ENCODE measurements around the gene GPR157. TPM values are rescaled to one million over a fixed set of nuclear protein-coding genes. Genes with fewer than 3 reads are reported as not detected.

The GPR157 gene
- total and polyA plus RNA-seq, 8 donors = 0.15 to 16.5 (median 4.5) TPM

GRCh38 chr1:9057851-9058250 lies 71.1 kb downstream of the GPR157 start:
- no peak overlapping the region for H3K27ac ChIP-seq
- H3K4me1 ChIP-seq = peaks cover 0 to 9% (median 4%) of the 10 kb centered on the region in 4 donors
- no peaks in the 10 kb centered on the region for H3K9me3 ChIP-seq
- no peak for DNase-seq
- TF ChIP-seq EP300 (IDR thresholded peaks at IDR 0.05) (no peak), POLR2AphosphoS5 (IDR thresholded peaks at IDR 0.05) (no peak), POLR2A (IDR thresholded peaks at IDR 0.05) (no peak)
- TF ChIP-seq, protein P1, sequence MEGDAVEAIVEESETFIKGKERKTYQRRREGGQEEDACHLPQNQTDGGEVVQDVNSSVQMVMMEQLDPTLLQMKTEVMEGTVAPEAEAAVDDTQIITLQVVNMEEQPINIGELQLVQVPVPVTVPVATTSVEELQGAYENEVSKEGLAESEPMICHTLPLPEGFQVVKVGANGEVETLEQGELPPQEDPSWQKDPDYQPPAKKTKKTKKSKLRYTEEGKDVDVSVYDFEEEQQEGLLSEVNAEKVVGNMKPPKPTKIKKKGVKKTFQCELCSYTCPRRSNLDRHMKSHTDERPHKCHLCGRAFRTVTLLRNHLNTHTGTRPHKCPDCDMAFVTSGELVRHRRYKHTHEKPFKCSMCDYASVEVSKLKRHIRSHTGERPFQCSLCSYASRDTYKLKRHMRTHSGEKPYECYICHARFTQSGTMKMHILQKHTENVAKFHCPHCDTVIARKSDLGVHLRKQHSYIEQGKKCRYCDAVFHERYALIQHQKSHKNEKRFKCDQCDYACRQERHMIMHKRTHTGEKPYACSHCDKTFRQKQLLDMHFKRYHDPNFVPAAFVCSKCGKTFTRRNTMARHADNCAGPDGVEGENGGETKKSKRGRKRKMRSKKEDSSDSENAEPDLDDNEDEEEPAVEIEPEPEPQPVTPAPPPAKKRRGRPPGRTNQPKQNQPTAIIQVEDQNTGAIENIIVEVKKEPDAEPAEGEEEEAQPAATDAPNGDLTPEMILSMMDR (IDR thresholded peaks at IDR 0.05) = no peak
- peaks cover 0 to 4% (median 0%) of the 10 kb centered on the region in 4 donors for H3K36me3 ChIP-seq
- no peaks in the 10 kb centered on the region for H3K27me3 ChIP-seq
- H3K4me3 ChIP-seq = no peak overlapping the region
- 76 to 88% (median 78%) methylated on average over 7 to 10 of the region's 10 CpGs for WGBS, 5 donors
- intact Hi-C loops (cut with DNase I; ENCODE audit: low total_unique reads) = no loop called here

DNA sequence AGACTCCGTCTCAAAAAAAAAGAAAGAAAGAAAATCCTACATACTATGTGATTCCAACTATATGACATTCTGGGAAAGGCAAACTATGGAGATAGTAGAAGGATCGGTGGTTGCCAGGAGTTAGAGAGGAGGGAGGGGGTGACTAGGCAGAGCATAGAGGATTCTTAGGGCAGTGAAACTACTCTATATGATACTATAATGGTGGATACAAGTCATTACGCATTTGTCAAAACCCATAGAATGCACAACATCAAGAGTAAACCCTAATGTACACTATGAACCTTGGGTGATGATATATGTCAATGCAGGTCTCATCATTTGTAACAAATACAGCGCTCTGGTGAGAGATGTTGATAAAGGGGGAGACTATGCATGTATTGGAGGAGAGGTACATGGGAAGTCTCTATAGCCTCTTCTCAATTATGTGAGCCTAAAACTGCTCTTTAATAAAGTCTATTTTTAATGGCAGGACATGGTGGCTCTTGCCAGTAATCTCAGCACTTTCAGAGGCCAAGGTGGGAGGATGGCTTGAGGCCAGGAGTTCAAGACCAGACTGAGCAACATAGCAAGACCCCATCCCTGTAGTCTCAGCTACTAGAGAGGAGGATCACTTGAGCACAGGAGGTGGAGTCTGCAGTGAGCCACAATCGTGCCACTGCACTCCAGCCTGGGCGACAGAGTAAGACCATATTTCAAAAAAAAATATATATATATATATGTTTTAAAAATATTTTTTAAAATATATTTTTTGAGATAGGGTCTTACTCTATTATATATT lies 76.4 kb downstream of the GPR157 start:
- no peaks in the 10 kb centered on the region for H3K9me3 ChIP-seq
- H3K27ac ChIP-seq = no peak overlapping the region
- TF ChIP-seq POLR2AphosphoS5 (IDR thresholded peaks at IDR 0.05) (no peak), EP300 (IDR thresholded peaks at IDR 0.05) (no peak), POLR2A (IDR thresholded peaks at IDR 0.05) (no peak)
- TF ChIP-seq, protein P1 (IDR thresholded peaks at IDR 0.05) = no peak
- no peak for DNase-seq
- H3K4me3 ChIP-seq = no peak overlapping the region
- H3K4me1 ChIP-seq = no peaks in the 10 kb centered on the region
- intact Hi-C loops (cut with DNase I; ENCODE audit: low total_unique reads) = no loop called here
- H3K27me3 ChIP-seq = no peaks in the 10 kb centered on the region
- peaks cover 0 to 4% (median 0%) of the 10 kb centered on the region in 4 donors for H3K36me3 ChIP-seq
- WGBS, 5 donors = 89 to 94% (median 93%) methylated on average over 6 of the region's 6 CpGs

DNA sequence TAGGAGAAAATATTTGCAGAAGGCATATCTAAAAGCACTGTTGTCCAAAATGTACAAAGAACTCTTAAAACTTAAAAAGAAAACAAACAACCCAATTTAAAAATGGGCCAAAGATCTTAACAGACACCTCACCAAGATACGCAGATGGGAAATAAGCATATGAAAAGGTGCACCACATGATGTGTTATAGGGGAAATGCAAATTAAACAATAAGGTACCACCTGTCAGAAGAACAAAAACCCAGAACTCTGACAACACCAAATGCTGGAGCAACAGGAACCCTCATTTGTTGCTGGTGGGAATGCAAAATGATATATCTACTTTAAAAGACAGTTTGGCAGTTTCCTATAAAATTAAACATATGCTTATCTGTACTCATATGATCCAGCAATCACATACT lies 77.5 kb downstream of the GPR157 start:
- Histone ChIP-seq H3K27ac (no peak overlapping the region), H3K9me3 (no peaks in the 10 kb centered on the region), H3K4me1 (no peaks in the 10 kb centered on the region), H3K36me3 (peaks cover 0 to 4% (median 0%) of the 10 kb centered on the region in 4 donors), H3K27me3 (no peaks in the 10 kb centered on the region), H3K4me3 (no peak overlapping the region)
- no peak for DNase-seq
- WGBS, 5 donors = 32 to 56% (median 43%) methylated on average over 1 of the region's 1 CpG
- TF ChIP-seq EP300 (IDR thresholded peaks at IDR 0.05) (no peak), POLR2AphosphoS5 (IDR thresholded peaks at IDR 0.05) (no peak), POLR2A (IDR thresholded peaks at IDR 0.05) (no peak)
- TF ChIP-seq, protein P1 (IDR thresholded peaks at IDR 0.05) = no peak
- intact Hi-C loops (cut with DNase I; ENCODE audit: low total_unique reads) = no loop called here

GRCh38 chr1:9050803-9051202 lies 78.1 kb downstream of the GPR157 start:
- H3K27ac ChIP-seq = no peak overlapping the region
- intact Hi-C loops (cut with DNase I; ENCODE audit: low total_unique reads) = no loop called here
- no peaks in the 10 kb centered on the region for H3K27me3 ChIP-seq
- TF ChIP-seq EP300 (IDR thresholded peaks at IDR 0.05) (no peak), POLR2AphosphoS5 (IDR thresholded peaks at IDR 0.05) (no peak), POLR2A (IDR thresholded peaks at IDR 0.05) (no peak)
- TF ChIP-seq, protein P1 (IDR thresholded peaks at IDR 0.05) = no peak
- no peaks in the 10 kb centered on the region for H3K4me1 ChIP-seq
- WGBS, 5 donors = 52 to 58% (median 57%) methylated on average over 3 of the region's 3 CpGs
- no peak overlapping the region for H3K4me3 ChIP-seq
- DNase-seq = no peak
- no peaks in the 10 kb centered on the region for H3K9me3 ChIP-seq
- peaks cover 0 to 3% (median 0%) of the 10 kb centered on the region in 4 donors for H3K36me3 ChIP-seq

Small RNA genes lying within 50 kb of the gene (small RNA-seq; reads per million reads assigned to genes)
- 0 reads per million in 4 donors for gene RF00424

Other genes with a start within 250 kb of the GPR157 start
- gene CA6, start 183.2 kb downstream of the GPR157 start, total RNA-seq = not detected
- not detected for gene CA6, start 183.2 kb downstream of the GPR157 start, polyA plus RNA-seq
- gene SLC2A7, start 102.7 kb downstream of the GPR157 start, total RNA-seq = not detected
- gene SLC2A7, start 102.7 kb downstream of the GPR157 start, polyA plus RNA-seq = not detected
- 1 to 10 TPM in 3 of 5 donors, not detected in 2; 2.0 to 6.4 (median 2.7) TPM for gene SLC2A5, start 59.5 kb downstream of the GPR157 start, total RNA-seq
- 1 to 10 TPM in 1 of 3 donors, under 1 TPM in 1, not detected in 1; 0.19 to 3.1 TPM for gene SLC2A5, start 59.5 kb downstream of the GPR157 start, polyA plus RNA-seq
- 10 to 100 TPM; 17.9 to 54.3 (median 34.9) TPM for gene H6PD, start 105.7 kb upstream of the GPR157 start, total RNA-seq
- gene H6PD, start 105.7 kb upstream of the GPR157 start, polyA plus RNA-seq = 1 to 10 TPM; 3.2 to 9.2 (median 7.5) TPM
- 10 to 100 TPM in 4 of 5 donors, 1 to 10 TPM in 1; 2.3 to 28.7 (median 15.1) TPM for gene SPSB1, start 163.8 kb upstream of the GPR157 start, total RNA-seq
- 10 to 100 TPM in 2 of 3 donors, 1 to 10 TPM in 1; 9.4 to 26.3 (median 14.7) TPM for gene SPSB1, start 163.8 kb upstream of the GPR157 start, polyA plus RNA-seq